ENCODE data around the gene OTOF. TPM values are rescaled to one million over a fixed set of nuclear protein-coding genes. Genes with fewer than 3 reads are reported as not detected.
A peak's percentile ranks its signal among the peaks of the same experiment; 100 is the strongest.

Gene OTOF
- total RNA-seq, 2 experiments from 2014 or later = 22.2 to 23.7 TPM

DNA sequence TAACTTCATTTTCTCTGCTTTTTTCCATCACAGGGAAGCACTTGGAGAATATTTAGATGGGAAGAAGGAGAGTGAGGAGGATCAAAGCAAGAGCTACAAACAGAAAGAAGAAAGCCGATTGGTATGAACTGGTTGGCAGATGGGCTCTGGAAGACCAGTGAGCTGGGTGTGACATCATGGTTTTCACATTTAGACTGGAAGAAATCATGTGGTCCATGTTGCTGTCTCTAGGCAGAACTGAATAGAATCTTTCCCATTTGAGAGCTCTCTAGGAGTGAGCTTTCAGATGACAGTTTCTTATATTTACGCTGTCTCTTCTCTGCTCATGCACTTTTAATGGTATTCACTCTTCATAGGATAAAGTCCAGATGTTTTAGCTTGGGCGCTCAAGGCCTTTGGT lies 63.6 kb downstream of the OTOF start:
- no peak overlapping the region for H3K27ac Mint-ChIP-seq
- H3K27me3 Mint-ChIP-seq = peaks cover 10% of the 10 kb centered on the region
- ChIA-PET POLR2A (interaction anchor here (1.7 to 1.8 kb wide), 2 partner anchors 67 to 69 kb away, joined by 5 read pairs; partner anchors contain the start of genes ADGRF3 and SELENOI), CTCF (interaction anchor here (0.8 kb wide), 1 partner anchor 12 kb away, joined by 4 read pairs; the partner anchor contains the start of gene DRC1)
- H3K4me1 Mint-ChIP-seq = peaks cover 13% of the 10 kb centered on the region
- DNase-seq = no peak
- H3K9me3 Mint-ChIP-seq = no peaks in the 10 kb centered on the region
- no peak overlapping the region for H3K4me3 Mint-ChIP-seq
- H3K36me3 Mint-ChIP-seq (ENCODE audit: low read depth) = no peaks in the 10 kb centered on the region

GRCh38 chr2:26412091-26412673 lies 65.7 kb downstream of the OTOF start:
- Mint-ChIP-seq H3K27ac (peak overlapping the region; percentile 59), H3K4me3 (peak overlapping the region; percentile 58), H3K4me1 (peaks cover 13% of the 10 kb centered on the region), H3K9me3 (no peaks in the 10 kb centered on the region), H3K27me3 (peaks cover 14% of the 10 kb centered on the region), H3K36me3 (ENCODE audit: low read depth) (no peaks in the 10 kb centered on the region)
- POLR2A ChIA-PET = no interaction called here
- peak; percentile 19 for DNase-seq
- CTCF ChIA-PET = no interaction called here

DNA sequence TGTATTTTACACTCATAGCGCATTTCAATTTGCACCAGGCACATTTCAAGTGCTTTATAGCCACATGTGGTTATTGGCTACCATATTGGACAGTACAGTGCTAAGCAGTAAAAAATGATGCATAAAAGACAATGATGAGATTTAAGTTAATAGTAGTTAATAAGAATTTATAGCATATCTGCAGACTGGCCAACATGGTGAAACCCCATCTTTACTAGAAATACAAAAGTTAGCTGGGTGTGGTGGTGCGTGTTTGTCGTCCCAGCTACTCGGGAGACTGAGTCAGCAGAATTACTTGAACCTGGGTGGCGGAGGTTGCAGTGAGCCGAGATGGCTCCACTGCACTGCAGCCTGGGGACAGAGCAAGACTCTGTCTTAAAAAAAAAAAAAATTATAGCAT lies 66.5 kb downstream of the OTOF start:
- H3K27ac Mint-ChIP-seq = peak overlapping the region; percentile 59
- POLR2A ChIA-PET = no interaction called here
- no peaks in the 10 kb centered on the region for H3K9me3 Mint-ChIP-seq
- H3K27me3 Mint-ChIP-seq = peaks cover 13% of the 10 kb centered on the region
- peaks cover 13% of the 10 kb centered on the region for H3K4me1 Mint-ChIP-seq
- H3K4me3 Mint-ChIP-seq = peak overlapping the region; percentile 58
- CTCF ChIA-PET = no interaction called here
- no peaks in the 10 kb centered on the region for H3K36me3 Mint-ChIP-seq (ENCODE audit: low read depth)
- no peak for DNase-seq

DNA sequence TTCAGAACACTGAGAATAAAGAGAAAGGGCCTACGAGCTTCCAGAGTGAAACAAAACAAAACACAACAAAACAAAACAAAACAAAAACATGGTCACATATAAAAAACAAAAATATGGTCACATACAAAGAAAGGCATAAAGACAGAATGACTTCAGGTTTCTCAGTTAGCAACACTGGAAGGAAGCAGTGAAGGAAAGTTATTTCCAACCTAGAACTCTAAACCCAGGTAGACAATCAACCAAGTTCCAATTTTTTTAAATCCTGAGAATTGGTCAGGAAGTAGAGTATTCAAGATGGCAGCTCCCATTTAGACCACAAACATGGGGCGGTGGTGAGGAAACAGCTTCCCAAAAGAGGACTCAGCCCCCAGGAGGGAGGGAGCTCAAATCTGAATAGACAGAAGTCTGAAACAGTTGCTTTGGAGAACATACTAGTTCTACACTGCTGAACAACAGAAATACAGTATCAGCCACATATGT lies 67.1 kb downstream of the OTOF start:
- Mint-ChIP-seq H3K4me3 (no peak overlapping the region), H3K9me3 (no peaks in the 10 kb centered on the region), H3K36me3 (ENCODE audit: low read depth) (no peaks in the 10 kb centered on the region), H3K27ac (no peak overlapping the region), H3K27me3 (peaks cover 13% of the 10 kb centered on the region), H3K4me1 (peaks cover 13% of the 10 kb centered on the region)
- DNase-seq = no peak
- CTCF ChIA-PET = no interaction called here
- POLR2A ChIA-PET = no interaction called here

- CTCF ChIA-PET = interaction anchor here (0.6 to 1.3 kb wide), 2 partner anchors 168 to 841 kb away, joined by 3 read pairs; no protein-coding TSS in a partner anchor
- H3K36me3 Mint-ChIP-seq (ENCODE audit: low read depth) = no peaks in the 10 kb centered on the region
- no peaks in the 10 kb centered on the region for H3K9me3 Mint-ChIP-seq
- no peak overlapping the region for H3K27ac Mint-ChIP-seq
- no peak for DNase-seq
- POLR2A ChIA-PET = interaction anchor here (1.3 kb wide), 2 partner anchors 10 to 13 kb away, joined by 4 read pairs; no protein-coding TSS in a partner anchor
- peaks cover 13% of the 10 kb centered on the region for H3K4me1 Mint-ChIP-seq
- no peak overlapping the region for H3K4me3 Mint-ChIP-seq
- H3K27me3 Mint-ChIP-seq = peaks cover 13% of the 10 kb centered on the region
Observed at GRCh38 chr2:26409785-26410184, 68.1 kb downstream of the OTOF start.

DNA sequence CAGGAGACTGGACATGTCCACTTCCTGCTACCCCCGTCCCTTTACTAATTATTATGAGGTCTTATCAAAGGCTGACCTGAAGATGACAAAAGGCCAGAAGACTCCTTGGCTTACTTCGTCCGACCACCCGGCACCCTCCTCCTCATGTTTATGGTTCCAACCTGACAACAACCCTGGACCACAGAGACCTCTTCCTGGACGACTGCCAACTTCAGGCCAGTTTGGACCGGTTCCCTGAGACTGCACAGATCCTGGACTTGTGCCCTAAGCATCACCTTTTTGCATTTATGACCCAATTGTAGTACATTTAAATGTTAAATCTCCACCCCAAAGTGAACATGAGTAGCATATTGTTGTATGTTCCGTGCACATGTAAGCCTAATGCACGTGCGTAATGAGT lies 70.4 kb downstream of the OTOF start:
- Mint-ChIP-seq H3K36me3 (ENCODE audit: low read depth) (no peaks in the 10 kb centered on the region), H3K27me3 (peaks cover 13% of the 10 kb centered on the region), H3K9me3 (no peaks in the 10 kb centered on the region), H3K27ac (no peak overlapping the region), H3K4me3 (no peak overlapping the region), H3K4me1 (peaks cover 13% of the 10 kb centered on the region)
- POLR2A ChIA-PET = no interaction called here
- CTCF ChIA-PET = no interaction called here
- no peak for DNase-seq

Other genes with a start within 250 kb of the OTOF start
- 100 to 1,000 TPM; 108 to 110 TPM for gene HADHA, start 233.5 kb downstream of the OTOF start, total RNA-seq
- 10 to 100 TPM; 71.4 to 72.6 TPM for gene HADHB, start 233.2 kb downstream of the OTOF start, total RNA-seq
- gene SELENOI, start 132.0 kb downstream of the OTOF start, total RNA-seq = 10 to 100 TPM; 22.9 to 31.4 TPM
- 1 to 10 TPM; 2.3 to 2.5 TPM for gene ADGRF3, start 131.3 kb downstream of the OTOF start, total RNA-seq
- not detected for gene DRC1, start 76.2 kb downstream of the OTOF start, total RNA-seq
- gene CIB4, start 163.2 kb upstream of the OTOF start, total RNA-seq = not detected
- not detected for gene KCNK3, start 214.6 kb upstream of the OTOF start, total RNA-seq